GM23248 (cell line): ENCODE measurements around the gene POM121C.
"Not testable (repeated sequence)": the region's sequence is repeated elsewhere in the genome, so short reads cannot be mapped to it uniquely, and the experiment has no call there.

Source experiments
- EZH2 ChIP-seq: fragments of 200-600 bp; sonication (generic); IDR thresholded peaks from 2 replicates; pipeline ENCODE4 v1.6.1; 2018; ENCODE audit warnings: antibody characterized with exemption, mild to moderate bottlenecking; ENCODE audit not compliant: insufficient read depth, poor library complexity, severe bottlenecking
- EZH2phosphoT487 ChIP-seq: fragments of 200-600 bp; sonication (generic); IDR thresholded peaks from 2 replicates; pipeline ENCODE4 v1.6.1; 2018; ENCODE audit warnings: antibody characterized with exemption, moderate library complexity, mild to moderate bottlenecking, low read depth; ENCODE audit not compliant: insufficient read depth

DNA sequence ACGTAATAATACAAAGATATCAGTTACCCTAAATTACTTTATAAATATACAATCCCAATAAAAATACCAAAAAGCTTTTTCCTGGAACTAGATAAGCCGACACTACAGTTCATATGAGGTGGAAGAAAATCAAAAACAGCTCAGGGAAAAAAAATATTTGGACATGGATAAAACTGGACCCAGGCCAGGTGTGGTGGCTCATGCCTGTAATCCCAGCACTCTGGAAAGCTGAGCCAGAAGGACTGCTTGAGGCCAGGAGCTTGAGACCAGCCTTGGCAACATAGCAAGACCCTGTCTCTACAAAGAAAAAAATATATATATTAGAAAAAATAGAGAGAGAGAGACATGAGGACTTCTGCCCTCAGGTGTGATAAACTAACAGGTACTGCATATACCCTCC is 32.7 kb upstream of the POM121C start:
- not testable (repeated sequence) for TF ChIP-seq EZH2, EZH2phosphoT487
